ENCODE results near the gene FGL2.

GRCh38 chr7:77209479-77210139 lies 10.0 kb upstream of the FGL2 start:
- TF ChIP-seq POLR2A (IDR thresholded peaks at IDR 0.05; ENCODE audit: low read depth, low read length) (no peak), CTCF (conservative IDR thresholded peaks at IDR 0.05; ENCODE audit: low read depth, low read length) (no peak), RAD21 (IDR thresholded peaks at IDR 0.05; ENCODE audit: low read length) (no peak), BHLHE40 (IDR thresholded peaks at IDR 0.05; ENCODE audit: low read depth, low read length) (no peak), USF2 (IDR thresholded peaks at IDR 0.05; ENCODE audit: low read depth, low read length) (no peak), FOS (IDR thresholded peaks at IDR 0.05; ENCODE audit: low read depth, low read length) (no peak), MXI1 (IDR thresholded peaks at IDR 0.05; ENCODE audit: borderline replicate concordance, low read depth, low read length) (no peak)

Measured in IMR-90 (cell line).